GM12891 (cell line): ENCODE data around the gene BNC2.
A peak's percentile ranks its signal among the peaks of the same experiment; 100 is the strongest.

Experiments used
- DNase-seq: peaks from one replicate; pipeline ENCODE4 v3.0.0; 2011; ENCODE audit warnings: low spot score; ENCODE audit not compliant: insufficient read length
- FAIRE-seq: peaks from 2 replicates; lab custom pipeline; 2011; peaks lifted over from hg19 to GRCh38; lab: Jason Lieb, UNC
- PAX5 ChIP-seq: IDR thresholded peaks from 2 replicates; pipeline ENCODE4 v1.6.1; 2011; ENCODE audit warnings: low read length, moderate library complexity, mild to moderate bottlenecking; ENCODE audit not compliant: insufficient read depth, severe bottlenecking
- POLR2A ChIP-seq: IDR thresholded peaks from 2 replicates; pipeline ENCODE4 v1.6.1; 2011; ENCODE audit warnings: low read depth, low read length, control low read depth
- POLR2AphosphoS5 ChIP-seq: IDR thresholded peaks from 2 replicates; pipeline ENCODE4 v1.6.1; 2011; ENCODE audit warnings: low read depth, low read length, control low read depth
- POU2F2 ChIP-seq: IDR thresholded peaks from 2 replicates; pipeline ENCODE4 v1.6.1; 2011; ENCODE audit warnings: low read depth, mild to moderate bottlenecking, control low read depth, low read length, moderate library complexity
- SPI1 ChIP-seq: IDR thresholded peaks from 2 replicates; pipeline ENCODE4 v1.6.1; 2011; ENCODE audit warnings: low read depth, low read length, control low read depth
- TAF1 ChIP-seq: IDR thresholded peaks from 2 replicates; pipeline ENCODE4 v1.6.1; 2011; ENCODE audit warnings: low read depth, low read length, control low read depth

Gene BNC2

DNA sequence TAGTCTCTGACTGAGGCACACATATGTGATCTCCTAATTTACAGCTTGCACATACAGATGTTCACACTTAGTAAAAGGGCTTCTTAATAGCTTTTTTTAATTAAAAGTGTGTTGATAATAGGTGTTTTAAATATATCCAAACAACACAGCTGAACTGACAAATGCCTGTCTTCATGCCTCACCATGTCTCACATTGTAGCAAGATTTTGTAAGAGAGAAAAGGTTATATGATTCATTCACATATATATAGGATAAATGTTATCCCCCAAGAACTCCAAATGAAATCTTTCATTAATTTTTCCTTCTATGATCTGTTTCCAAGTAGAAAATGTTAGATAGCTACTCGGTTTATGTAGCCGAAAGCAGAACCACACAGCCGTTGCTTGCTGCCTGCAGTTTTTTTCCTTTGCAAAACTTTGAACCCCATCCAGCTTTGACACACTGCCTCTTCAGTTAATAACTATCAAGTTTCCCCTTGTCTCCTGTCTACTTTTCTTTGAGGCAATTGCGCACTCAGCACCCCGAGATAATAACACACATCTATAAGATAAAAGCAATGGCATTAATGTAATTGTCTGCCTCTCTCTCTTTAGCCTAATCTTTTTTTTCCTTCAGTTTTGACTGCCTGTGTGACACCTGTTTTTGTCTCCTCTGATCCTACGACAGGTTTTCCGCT is 299.2 kb downstream of the BNC2 start:
- TF ChIP-seq PAX5 (no peak), POLR2AphosphoS5 (no peak), POLR2A (no peak), POU2F2 (no peak), SPI1 (no peak), TAF1 (no peak)
- DNase-seq: no peak
- FAIRE-seq: no peak

DNA sequence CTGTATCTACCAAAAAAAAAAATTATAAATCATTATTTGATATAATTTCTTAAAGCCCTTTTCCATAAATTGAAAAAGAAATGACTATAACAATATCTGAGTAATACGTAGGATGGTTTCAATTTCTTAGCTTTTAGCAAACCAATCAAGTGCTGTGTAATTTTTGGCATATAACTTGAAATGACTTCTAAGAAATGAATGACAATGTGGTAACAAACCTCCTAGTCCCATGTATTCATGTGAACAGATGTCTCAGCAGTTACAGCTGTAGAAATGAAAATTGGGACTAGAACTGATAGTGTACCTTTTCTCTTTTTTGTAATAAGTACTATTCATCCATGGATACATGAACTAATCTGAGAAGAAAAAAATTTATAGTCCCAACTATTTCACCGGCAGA is 307.0 kb downstream of the BNC2 start:
- FAIRE-seq: no peak
- no peak for DNase-seq
- no peak for TF ChIP-seq POU2F2
- TF ChIP-seq PAX5: no peak
- no peak for TF ChIP-seq POLR2AphosphoS5
- TF ChIP-seq SPI1: no peak
- no peak for TF ChIP-seq TAF1
- no peak for TF ChIP-seq POLR2A

DNA sequence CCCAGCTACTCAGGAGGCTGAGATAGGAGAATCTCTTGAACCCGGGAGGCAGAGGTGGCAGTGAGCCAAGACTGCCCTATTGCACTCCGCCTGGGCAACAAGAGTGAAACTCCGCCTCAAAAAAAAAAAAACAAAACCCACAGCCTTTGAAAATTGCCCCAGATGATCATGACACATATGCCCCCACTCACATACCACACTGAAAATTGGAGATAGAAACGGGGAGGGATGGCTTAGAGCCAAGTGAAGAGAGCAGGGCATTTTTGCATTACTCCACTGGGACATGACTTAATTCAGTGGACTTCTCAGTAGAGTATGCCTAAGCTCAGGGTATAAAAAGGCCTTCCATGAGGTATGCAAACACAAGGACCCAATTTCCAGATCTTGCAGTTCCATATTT is 309.3 kb downstream of the BNC2 start:
- FAIRE-seq: no peak
- no peak for DNase-seq
- no peak for TF ChIP-seq POLR2A
- no peak for TF ChIP-seq POU2F2
- TF ChIP-seq POLR2AphosphoS5: no peak
- TF ChIP-seq SPI1: no peak
- no peak for TF ChIP-seq TAF1
- TF ChIP-seq PAX5: no peak

DNA sequence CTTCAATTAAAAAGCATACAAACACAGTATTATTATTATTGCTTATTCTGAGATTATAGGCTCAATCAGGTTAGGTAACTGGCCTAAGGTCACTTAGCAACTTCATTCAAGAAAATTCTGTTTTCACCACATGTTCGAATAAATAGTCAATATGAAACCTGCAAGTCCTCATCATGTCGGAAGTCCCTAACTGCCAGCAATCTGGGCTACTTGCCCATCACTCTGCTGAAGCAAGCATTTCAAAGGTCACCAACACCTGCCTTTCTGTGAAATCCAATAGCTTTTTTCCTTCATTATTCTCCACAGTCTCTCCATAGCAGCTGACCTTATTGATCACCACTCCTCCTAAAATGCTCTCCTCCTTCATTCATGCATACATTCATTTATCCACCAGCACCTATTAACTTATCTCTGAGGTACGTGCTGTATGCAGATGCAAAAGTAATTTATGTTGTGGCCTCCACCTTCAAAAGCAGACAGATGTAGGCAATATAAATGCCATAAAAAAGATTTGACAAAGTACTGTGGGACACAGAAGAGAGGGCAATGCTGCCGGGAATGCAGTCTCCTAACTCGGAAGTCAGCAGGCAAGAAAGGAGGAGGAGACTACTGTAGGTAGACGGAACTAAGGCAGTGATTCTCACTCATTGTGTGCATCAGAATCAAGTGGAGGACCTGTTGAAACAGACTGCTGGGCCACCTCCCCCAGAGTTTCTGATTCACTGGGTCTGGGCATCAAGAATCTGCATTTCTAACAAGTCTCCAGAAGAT is 310.9 kb downstream of the BNC2 start:
- no peak for FAIRE-seq
- TF ChIP-seq POLR2AphosphoS5 (no peak), POLR2A (no peak), POU2F2 (no peak), PAX5 (no peak), TAF1 (no peak), SPI1 (no peak)
- DNase-seq: no peak

DNA sequence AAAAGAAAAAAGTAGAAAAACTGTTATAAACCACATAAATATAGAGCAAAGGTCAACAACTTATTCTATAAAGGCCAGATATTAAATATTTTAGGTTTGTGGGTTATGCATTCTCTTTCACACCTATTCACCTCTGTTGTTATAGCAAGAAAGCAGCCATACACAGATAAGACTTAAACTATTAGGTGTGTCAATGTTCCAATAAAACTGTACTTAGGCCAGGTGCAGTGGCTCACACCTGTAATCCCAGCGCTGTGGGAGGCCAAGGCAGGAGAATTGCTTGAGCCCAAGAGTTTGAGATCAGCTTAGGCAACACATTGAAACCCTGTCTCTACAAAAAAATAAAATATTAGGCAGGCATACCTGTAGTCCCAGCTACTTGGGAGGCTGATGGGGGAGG is 314.7 kb downstream of the BNC2 start:
- TF ChIP-seq SPI1 (no peak), TAF1 (no peak), POLR2A (no peak), POU2F2 (no peak), POLR2AphosphoS5 (no peak), PAX5 (no peak)
- FAIRE-seq: no peak
- no peak for DNase-seq

DNA sequence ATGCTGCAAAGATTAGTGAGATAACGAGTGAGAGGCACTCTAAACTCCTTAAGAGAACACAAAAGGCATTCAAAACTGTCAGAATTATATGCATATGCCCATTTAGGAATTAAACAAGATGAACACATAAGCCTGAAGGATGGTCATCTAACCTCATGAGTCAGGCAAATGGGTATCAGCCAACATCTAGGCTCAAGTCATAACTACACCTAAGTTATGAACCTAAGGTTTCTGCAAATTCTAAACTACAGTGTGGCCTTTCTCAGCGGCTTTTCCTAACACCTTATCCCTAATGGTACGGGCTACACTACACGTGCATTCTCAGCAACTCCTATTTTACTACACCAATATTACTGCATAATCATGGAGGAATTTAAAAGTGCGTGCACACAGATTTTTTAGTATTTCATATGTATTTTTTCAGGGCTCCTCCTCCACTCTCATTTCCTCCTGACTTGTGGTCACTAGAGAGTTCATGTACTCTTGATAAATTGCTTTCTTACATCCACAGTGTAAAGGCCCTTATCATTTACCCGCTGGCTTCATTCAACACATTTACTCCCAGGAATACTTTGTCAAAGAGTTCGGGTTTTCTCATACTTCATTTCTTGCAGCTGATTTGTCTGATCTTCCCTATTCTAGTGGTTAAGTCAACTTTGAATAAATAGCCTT is 316.5 kb downstream of the BNC2 start:
- FAIRE-seq (no peak), DNase-seq (no peak)
- no peak for TF ChIP-seq TAF1
- 0 out of 2 replicates have a peak, but pooled peaks have one; percentile 37 for TF ChIP-seq SPI1

DNA sequence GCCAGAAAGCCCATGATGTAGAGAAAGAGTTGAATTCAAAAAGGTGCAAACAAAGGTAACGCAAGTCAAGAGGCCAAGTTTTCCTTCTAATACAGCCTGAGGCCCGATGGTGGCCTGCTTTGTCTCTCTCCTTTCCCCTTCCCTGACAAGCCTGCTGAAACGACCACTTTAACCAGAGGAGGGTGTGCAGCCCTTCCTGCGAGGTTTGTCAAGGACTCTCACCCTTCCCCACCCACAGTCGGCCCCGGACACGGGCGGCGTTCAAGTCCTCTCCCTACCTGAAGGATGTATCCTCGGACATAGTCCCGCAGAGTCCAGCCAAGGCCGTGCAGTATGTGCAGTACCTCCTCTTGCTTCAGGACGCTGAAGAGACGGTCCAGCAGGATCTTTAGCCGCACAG is 318.2 kb downstream of the BNC2 start:
- DNase-seq (no peak), FAIRE-seq (no peak)
- TF ChIP-seq SPI1: no peak
- no peak for TF ChIP-seq POU2F2
- TF ChIP-seq POLR2AphosphoS5: no peak
- TF ChIP-seq TAF1: no peak
- TF ChIP-seq POLR2A: no peak
- TF ChIP-seq PAX5: no peak

DNA sequence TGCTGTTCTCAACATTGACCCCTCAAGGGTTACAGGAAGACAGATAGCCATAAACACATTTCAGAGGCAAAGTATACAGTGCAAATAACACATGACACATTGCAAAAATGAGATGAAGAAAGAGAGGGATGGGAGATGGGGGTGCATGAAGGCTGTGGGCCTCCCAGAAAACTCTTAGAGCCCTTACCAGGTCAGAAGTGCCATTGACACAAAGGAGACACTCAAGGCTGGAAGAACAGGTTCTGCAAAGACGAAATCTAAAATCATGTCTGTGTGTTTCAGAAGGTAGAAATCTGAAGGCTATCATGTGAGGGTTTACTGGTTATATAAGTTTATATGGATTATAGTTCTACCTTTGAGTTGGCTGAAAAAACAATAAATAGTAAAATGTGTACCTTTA is 318.8 kb downstream of the BNC2 start:
- TF ChIP-seq PAX5 (no peak), POLR2AphosphoS5 (no peak), POU2F2 (no peak), POLR2A (no peak), TAF1 (no peak), SPI1 (no peak)
- FAIRE-seq: no peak
- DNase-seq: no peak

DNA sequence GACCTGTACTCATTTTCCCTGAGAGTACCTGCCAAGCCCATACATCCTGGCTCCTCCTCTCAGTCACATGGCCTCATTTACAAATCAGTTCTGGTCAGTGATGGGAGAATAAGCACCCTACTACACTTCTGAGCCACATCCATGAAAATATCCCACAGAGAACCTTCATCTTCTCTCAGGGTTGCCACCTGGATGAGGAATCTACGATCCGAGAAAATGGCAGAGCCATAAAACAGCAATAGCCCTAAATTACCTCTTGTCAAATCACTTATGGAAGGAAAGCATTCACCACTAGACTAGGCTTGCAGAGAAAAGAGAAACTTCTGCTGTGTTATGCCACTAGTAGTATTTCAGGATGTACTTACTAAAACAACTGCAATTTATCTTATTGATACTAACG is 324.8 kb downstream of the BNC2 start:
- DNase-seq: no peak
- TF ChIP-seq SPI1 (no peak), PAX5 (no peak), POU2F2 (no peak), POLR2AphosphoS5 (no peak), POLR2A (no peak), TAF1 (no peak)
- no peak for FAIRE-seq
